ENCODE measurements around the gene SATB1.
A peak's percentile ranks its signal among the peaks of the same experiment; 100 is the strongest.
"Not testable (repeated sequence)": the region's sequence is repeated elsewhere in the genome, so short reads cannot be mapped to it uniquely, and the experiment has no call there.

Gene SATB1

GRCh38 chr3:18349197-18349798 is 75.8 kb downstream of the SATB1 start:
- DNase-seq, result no peak

- no peak for DNase-seq
Measured at GRCh38 chr3:18346097-18346496, 79.0 kb downstream of the SATB1 start.

- no peak for DNase-seq
Measured at GRCh38 chr3:18345015-18345367, 80.1 kb downstream of the SATB1 start.

- no peak for DNase-seq
Measured at GRCh38 chr3:18344306-18345014, 80.7 kb downstream of the SATB1 start.

- DNase-seq, result no peak
Measured at GRCh38 chr3:18343809-18344208, 81.3 kb downstream of the SATB1 start.

- no peak for DNase-seq
Measured at GRCh38 chr3:18338827-18339514, 86.2 kb downstream of the SATB1 start.

- DNase-seq, result no peak
Measured at GRCh38 chr3:18337231-18337630, 87.9 kb downstream of the SATB1 start.

GRCh38 chr3:18334837-18335601 is 90.1 kb downstream of the SATB1 start:
- peak; percentile 51 for DNase-seq

- not testable (repeated sequence) for DNase-seq
Measured at GRCh38 chr3:18330772-18331441, 94.2 kb downstream of the SATB1 start.

GRCh38 chr3:18308096-18308650 is 117.0 kb downstream of the SATB1 start:
- DNase-seq, result no peak

- no peak for DNase-seq
Measured at GRCh38 chr3:18307529-18307928, 117.6 kb downstream of the SATB1 start.

- no peak for DNase-seq
Measured at GRCh38 chr3:18302517-18302916, 122.6 kb downstream of the SATB1 start.

- no peak for DNase-seq
Measured at GRCh38 chr3:18301781-18302180, 123.4 kb downstream of the SATB1 start.

- no peak for DNase-seq
Measured at GRCh38 chr3:18300916-18301315, 124.2 kb downstream of the SATB1 start.

GRCh38 chr3:18297126-18297525 is 128.0 kb downstream of the SATB1 start:
- no peak for DNase-seq

Measured in SIG-M5 (cell line).